IMR-90 (cell line): ENCODE data around the gene PPARG. TPM values are rescaled to one million over a fixed set of nuclear protein-coding genes. Genes with fewer than 3 reads are reported as not detected.

Experiments used
- ATAC-seq: fragments of 200-7000 bp; cut with Tn5 transposase; 2 replicates; pipeline ENCODE4 v1.9.1; 2020; ENCODE audit warnings: low read depth, mild to moderate bottlenecking, moderate library complexity
- BruUV-seq: library from RNA; stranded (reverse); fragments of 400-500 nt; replicated peaks from 2 replicates; lab custom pipeline; 2021; lab: Mats Ljungman, UMichigan
- CTCF ChIA-PET: fragments of 300-600 bp; formaldehyde crosslinking; extraction: SDS; loops from one replicate; lab custom pipeline; 2021; ENCODE audit warnings: antibody characterized with exemption; lab: Yijun Ruan, JAX
- POLR2A ChIA-PET: fragments of 300-600 bp; sonication (Branson Sonifier 250); formaldehyde crosslinking; loops from one replicate; lab custom pipeline; 2022; ENCODE audit warnings: antibody characterized with exemption; ENCODE audit not compliant: unreplicated experiment; lab: Charles Lee
- DNase-seq: peaks from one replicate; pipeline ENCODE4 v3.0.0; 2013
- H2AFZ ChIP-seq: replicated peaks from 2 replicates; pipeline ENCODE3; 2013; ENCODE audit warnings: low read length, mild to moderate bottlenecking; ENCODE audit not compliant: poor library complexity
- H2AK5ac ChIP-seq: 2 replicates; pipeline ENCODE4 v1.6.1; 2013; ENCODE audit warnings: low read depth, low read length, inconsistent platforms
- H2AK9ac ChIP-seq: replicated peaks from 2 replicates; pipeline ENCODE3; 2013; ENCODE audit warnings: mild to moderate bottlenecking, low read depth, low read length, moderate library complexity; ENCODE audit not compliant: poor library complexity
- H2BK120ac ChIP-seq: 2 replicates; pipeline ENCODE4 v1.6.1; 2013; ENCODE audit warnings: low read depth, low read length, inconsistent platforms
- H2BK15ac ChIP-seq: 3 replicates; pipeline ENCODE4 v1.6.1; 2013; ENCODE audit warnings: low read depth, low read length, inconsistent platforms
- H2BK20ac ChIP-seq: 2 replicates; pipeline ENCODE4 v1.6.1; 2013; ENCODE audit warnings: low read depth, mild to moderate bottlenecking, inconsistent platforms, low read length, moderate library complexity
- H2BK5ac ChIP-seq: 2 replicates; pipeline ENCODE4 v1.6.1; 2013; ENCODE audit warnings: mild to moderate bottlenecking, low read depth, low read length, inconsistent platforms; ENCODE audit not compliant: poor library complexity, severe bottlenecking
- H3K14ac ChIP-seq: replicated peaks from 2 replicates; pipeline ENCODE4 v1.6.1; 2013; ENCODE audit warnings: low read depth, low read length, inconsistent platforms
- H3K18ac ChIP-seq: 2 replicates; pipeline ENCODE4 v1.6.1; 2013; ENCODE audit warnings: low read depth, low read length, control low read depth
- H3K23ac ChIP-seq: 2 replicates; pipeline ENCODE4 v1.6.1; 2013; ENCODE audit warnings: low read depth, low read length, inconsistent platforms
- H3K27ac ChIP-seq: 2 replicates; pipeline ENCODE4 v1.5.1; 2013; ENCODE audit warnings: mild to moderate bottlenecking, control low read depth, low read length; ENCODE audit not compliant: insufficient read depth
- H3K27me3 ChIP-seq: 2 replicates; pipeline ENCODE4 v1.6.1; 2013; ENCODE audit warnings: low read length; ENCODE audit not compliant: control insufficient read depth, insufficient read depth
- H3K36me3 ChIP-seq: 2 replicates; pipeline ENCODE4 v1.6.1; 2013; ENCODE audit warnings: low read length, mixed read lengths; ENCODE audit not compliant: control insufficient read depth, insufficient read depth
- H3K4ac ChIP-seq: 2 replicates; pipeline ENCODE4 v1.6.1; 2013; ENCODE audit warnings: low read depth, low read length, inconsistent platforms
- H3K4me1 ChIP-seq: 2 replicates; pipeline ENCODE4 v1.6.1; 2013; ENCODE audit warnings: low read length, mixed read lengths; ENCODE audit not compliant: control insufficient read depth, insufficient read depth
- H3K4me2 ChIP-seq: 2 replicates; pipeline ENCODE4 v1.6.1; 2013; ENCODE audit warnings: low read depth, mild to moderate bottlenecking, control low read depth, low read length, moderate library complexity
- H3K4me3 ChIP-seq: 2 replicates; pipeline ENCODE4 v1.5.1; 2013; ENCODE audit warnings: low read depth, mild to moderate bottlenecking, control low read depth, low read length, moderate library complexity; ENCODE audit not compliant: insufficient read depth
- H3K56ac ChIP-seq: 2 replicates; pipeline ENCODE4 v1.6.1; 2013; ENCODE audit warnings: low read length, inconsistent platforms; ENCODE audit not compliant: insufficient read depth; ENCODE audit errors: extremely low read depth
- H3K79me1 ChIP-seq, 2 experiments: 2 replicates each; pipeline ENCODE4 v1.6.1; 2013; ENCODE audit warnings: low read length in 2 of 2, inconsistent platforms in 1 of 2, low read depth in 1 of 2
- H3K9ac ChIP-seq: 2 replicates; pipeline ENCODE4 v1.6.1; 2013; ENCODE audit warnings: low read depth, low read length, control low read depth
- H3K9me1 ChIP-seq: 2 replicates; pipeline ENCODE4 v1.6.1; 2013; ENCODE audit warnings: low read length, inconsistent platforms; ENCODE audit not compliant: insufficient read depth
- H3K9me3 ChIP-seq: 2 replicates; pipeline ENCODE4 v1.6.1; 2013; ENCODE audit warnings: low read length; ENCODE audit not compliant: control insufficient read depth, insufficient read depth
- H4K20me1 ChIP-seq: 2 replicates; pipeline ENCODE4 v1.6.1; 2013; ENCODE audit warnings: low read length, inconsistent platforms; ENCODE audit not compliant: insufficient read depth
- H4K5ac ChIP-seq: 2 replicates; pipeline ENCODE4 v1.6.1; 2013; ENCODE audit warnings: mild to moderate bottlenecking, low read depth, low read length, control low read depth
- H4K8ac ChIP-seq, 2 experiments: 2 replicates each; pipeline ENCODE4 v1.6.1; 2013; ENCODE audit warnings: low read depth in 2 of 2, low read length in 2 of 2, control low read depth in 1 of 2, inconsistent platforms in 1 of 2
- H4K91ac ChIP-seq: 2 replicates; pipeline ENCODE4 v1.6.1; 2013; ENCODE audit warnings: low read depth, low read length, inconsistent platforms; ENCODE audit not compliant: insufficient read depth
- BHLHE40 ChIP-seq: fragments of 150-350 bp; IDR thresholded peaks from 2 replicates; pipeline ENCODE4 v1.6.1; 2016; ENCODE audit warnings: mild to moderate bottlenecking, low read depth, low read length
- CHD1 ChIP-seq: IDR thresholded peaks from 2 replicates; pipeline ENCODE4 v1.6.1; 2012; ENCODE audit warnings: low read depth, low read length, improper control_type of control experiment
- CTCF ChIP-seq: conservative IDR thresholded peaks from 2 replicates; pipeline ENCODE4 v1.5.1; 2012; ENCODE audit warnings: mild to moderate bottlenecking, low read depth, low read length, improper control_type of control experiment
- MAFK ChIP-seq: IDR thresholded peaks from 2 replicates; pipeline ENCODE4 v1.6.1; 2012; ENCODE audit warnings: low read depth, low read length, improper control_type of control experiment
- MXI1 ChIP-seq: IDR thresholded peaks from 2 replicates; pipeline ENCODE4 v1.6.1; 2012; ENCODE audit warnings: low read depth, mild to moderate bottlenecking, low read length, moderate library complexity, borderline replicate concordance
- POLR2A ChIP-seq: IDR thresholded peaks from 2 replicates; pipeline ENCODE4 v1.6.1; 2012; ENCODE audit warnings: mild to moderate bottlenecking, low read depth, low read length
- RCOR1 ChIP-seq: IDR thresholded peaks from 2 replicates; pipeline ENCODE4 v1.6.1; 2012; ENCODE audit warnings: mild to moderate bottlenecking, low read length, improper control_type of control experiment; ENCODE audit not compliant: insufficient replicate concordance
- SMC3 ChIP-seq: fragments of 150-350 bp; IDR thresholded peaks from 2 replicates; pipeline ENCODE4 v1.6.1; 2016; ENCODE audit warnings: low read depth, mild to moderate bottlenecking, antibody characterized with exemption, low read length, moderate library complexity
- USF2 ChIP-seq: fragments of 150-350 bp; IDR thresholded peaks from 2 replicates; pipeline ENCODE4 v1.6.1; 2017; ENCODE audit warnings: mild to moderate bottlenecking, antibody characterized with exemption, low read length, low read depth
- WGBS, 2 experiments: methylation state at CpG; one replicate each; pipeline versions ENCODE4 v1.1.5 to v1.1.7; 2013; ENCODE audit warnings: missing lambda C conversion rate in 2 of 2; ENCODE audit not compliant: insufficient read length in 1 of 2; ENCODE audit errors: extremely low coverage in 2 of 2; 5-methylcytosine and 5-hydroxymethylcytosine counted together
- dilution Hi-C: fragments of 300-500 bp; cut with HindIII; formaldehyde crosslinking; loops from one replicate; pipeline ENCODE4 v1.14.3; 2018; ENCODE audit warnings: low sequenced_read_pairs; ENCODE audit not compliant: unreplicated experiment
- in situ Hi-C: fragments of 300-500 bp; cut with MboI; formaldehyde crosslinking; loops from 3 replicates; pipeline ENCODE4 v1.14.3; 2019; ENCODE audit warnings: low sequenced_read_pairs, inconsistent platforms, mixed read lengths
- intact Hi-C: fragments of 100-400 bp; cut with micrococcal nuclease; formaldehyde crosslinking; loops from 2 replicates; pipeline ENCODE4 v1.10.0; 2022
- polyA plus RNA-seq, 3 experiments: library from polyadenylated mRNA; depleted of rRNA; stranded (reverse); fragments of >200 nt; gene quantifications; 2 replicates each; pipeline ENCODE4 v1.2.3, GENCODE V29; 2012; ENCODE audit warnings: low replicate concordance in 1 of 3
- total RNA-seq: library from RNA; depleted of rRNA; stranded (reverse); fragments of >200 nt; gene quantifications from 2 replicates; pipeline ENCODE4 v1.2.3, GENCODE V29; 2012

The PPARG gene
- total and polyA plus RNA-seq, 2 of the 4 experiments (the other 2 are of a cell fraction), result 11.2 to 23.8 TPM

- H3K23ac ChIP-seq, result no peak overlapping the region
- ChIA-PET CTCF (no interaction called here), POLR2A (no interaction called here)
- H2BK120ac ChIP-seq, result no peak overlapping the region
- H4K8ac ChIP-seq, result no peak overlapping the region
- H3K14ac ChIP-seq, result no peak overlapping the region
- no peak overlapping the region for H3K4me3 ChIP-seq
- peaks cover 8% of the 10 kb centered on the region for H3K4me1 ChIP-seq
- dilution Hi-C loops, result no loop called here
- no peak overlapping the region for H2BK5ac ChIP-seq
- H3K36me3 ChIP-seq, result no peaks in the 10 kb centered on the region
- intact Hi-C loops, result no loop called here
- H4K91ac ChIP-seq, result no peak overlapping the region
- H2BK20ac ChIP-seq, result no peak overlapping the region
- no peak overlapping the region for H2BK15ac ChIP-seq
- DNase-seq (no peak), ATAC-seq (no peak)
- no peak overlapping the region for H4K5ac ChIP-seq
- H3K9me3 ChIP-seq, result no peaks in the 10 kb centered on the region
- H3K4ac ChIP-seq, result no peak overlapping the region
- in situ Hi-C loops, result no loop called here
- no peaks in the 10 kb centered on the region; the same call in 1 of the 2 replicates for H3K9me1 ChIP-seq
- H3K9ac ChIP-seq, result no peak overlapping the region
- no peaks in the 10 kb centered on the region for H3K27me3 ChIP-seq
- no peak overlapping the region for H3K27ac ChIP-seq
- no peak overlapping the region for H2AK5ac ChIP-seq
- H2AK9ac ChIP-seq, result no peak overlapping the region
- H3K18ac ChIP-seq, result no peak overlapping the region
- H3K4me2 ChIP-seq, result no peak overlapping the region
- no peak overlapping the region for H2AFZ ChIP-seq
- TF ChIP-seq CHD1 (no peak), POLR2A (no peak), USF2 (no peak), CTCF (no peak), SMC3 (no peak), MXI1 (no peak), RCOR1 (no peak), BHLHE40 (no peak), MAFK (peak; percentile 38; the same call in 1 of the 2 replicates)
- H3K79me1 ChIP-seq, result peaks cover 0 to 3% of the 10 kb centered on the region in 2 experiments; a peak in 2 of 4 replicates
- WGBS, 2 experiments, result no CpG with 5 or more reads among the region's 3 CpGs
- H3K56ac ChIP-seq, result no peak overlapping the region
- BruUV-seq, result no TSS peak
- no peaks in the 10 kb centered on the region for H4K20me1 ChIP-seq
Measured at GRCh38 chr3:12367346-12367745, 78.5 kb downstream of the PPARG start.
